Caco-2 (cell line): ENCODE data around the gene ATG13. TPM values are rescaled to one million over a fixed set of nuclear protein-coding genes. Genes with fewer than 3 reads are reported as not detected.

Experiments
- BruUV-seq: library from RNA; stranded (reverse); fragments of 400-500 nt; replicated peaks from 2 replicates; lab custom pipeline; 2021; lab: Mats Ljungman, UMichigan
- CTCF ChIA-PET: fragments of 300-600 bp; sonication (Branson Sonifier 250); formaldehyde crosslinking; loops from one replicate; lab custom pipeline; 2022; ENCODE audit warnings: antibody characterized with exemption; lab: Charles Lee
- POLR2A ChIA-PET: fragments of 300-600 bp; sonication (Branson Sonifier 250); formaldehyde crosslinking; loops from one replicate; lab custom pipeline; 2022; ENCODE audit warnings: antibody characterized with exemption; lab: Charles Lee
- DNase-seq, 2 experiments: peaks; one replicate each; pipeline versions ENCODE4 v3.0.0 to v3.0.0-alpha.2; 2020 to 2022
- H3K27me3 ChIP-seq: replicated peaks from 2 replicates; pipeline ENCODE4 v1.6.0; 2011; ENCODE audit warnings: low read length; ENCODE audit not compliant: control insufficient read depth, insufficient read depth
- H3K36me3 ChIP-seq: 2 replicates; pipeline ENCODE4 v1.5.1; 2011; ENCODE audit warnings: low read length; ENCODE audit not compliant: control insufficient read depth, insufficient read depth
- H3K4me1 ChIP-seq: fragments of 250-450 bp; sonication (Bioruptor Pico); 2 replicates; pipeline ENCODE4 v1.5.1; 2020; ENCODE audit warnings: mild to moderate bottlenecking
- H3K4me3 ChIP-seq: 2 replicates; pipeline ENCODE4 v1.5.1; 2011; ENCODE audit warnings: low read depth, mild to moderate bottlenecking, control low read depth, low read length
- H3K9me3 ChIP-seq: fragments of 250-450 bp; sonication (Bioruptor Pico); 2 replicates; pipeline ENCODE4 v1.5.1; 2020; ENCODE audit warnings: mild to moderate bottlenecking, moderate library complexity
- H3K27ac Mint-ChIP-seq: one replicate; pipeline ENCODE4 v1.8.0; 2022; ENCODE audit warnings: mixed read lengths; ENCODE audit not compliant: unreplicated experiment
- H3K27me3 Mint-ChIP-seq: one replicate; pipeline ENCODE4 v1.8.0; 2022; ENCODE audit warnings: mixed read lengths; ENCODE audit not compliant: insufficient read depth, unreplicated experiment
- H3K36me3 Mint-ChIP-seq: one replicate; pipeline ENCODE4 v1.8.0; 2022; ENCODE audit warnings: mild to moderate bottlenecking, mixed read lengths; ENCODE audit not compliant: insufficient read depth, unreplicated experiment
- H3K4me1 Mint-ChIP-seq: one replicate; pipeline ENCODE4 v1.8.0; 2022; ENCODE audit warnings: low read depth, mixed read lengths; ENCODE audit not compliant: unreplicated experiment
- H3K4me3 Mint-ChIP-seq: one replicate; pipeline ENCODE4 v1.8.0; 2022; ENCODE audit warnings: mild to moderate bottlenecking, moderate library complexity, mixed read lengths; ENCODE audit not compliant: unreplicated experiment
- H3K9me3 Mint-ChIP-seq: one replicate; pipeline ENCODE4 v1.8.0; 2022; ENCODE audit warnings: mixed read lengths; ENCODE audit not compliant: unreplicated experiment
- CTCF ChIP-seq, 2 experiments: fragments of 200-600 bp in 1 of 2; IDR thresholded peaks; 1 replicate in 1 of 2; 2 replicates in 1 of 2; pipeline versions ENCODE4 v1.5.1 to v1.8.0; 2011 to 2022; ENCODE audit warnings: antibody characterized with exemption in 1 of 2, control low read depth in 1 of 2, inconsistent platforms in 1 of 2, low read depth in 1 of 2, low read length in 1 of 2, mild to moderate bottlenecking in 1 of 2, moderate library complexity in 1 of 2; ENCODE audit not compliant: insufficient read depth in 1 of 2, severe bottlenecking in 1 of 2, unreplicated experiment in 1 of 2
- intact Hi-C: fragments of 100-400 bp; cut with micrococcal nuclease; formaldehyde crosslinking; loops from one replicate; pipeline ENCODE4 v1.10.0; 2022; ENCODE audit not compliant: unreplicated experiment
- total RNA-seq: library from RNA; stranded (reverse); gene quantifications from 2 replicates; pipeline ENCODE4 v1.2.3, GENCODE V29; 2022

ATG13 gene
- total RNA-seq, 1 experiment from 2014 or later, result 101 TPM

- BruUV-seq, result TSS peak; percentile 54
- intact Hi-C loops, result loop anchor here (1.0 kb wide), 2 partner anchors 24 to 39 kb away; partner anchors contain the start of genes ATG13 and HARBI1
- Mint-ChIP-seq H3K27me3 (no peaks in the 10 kb centered on the region), H3K4me3 (peak within 1 kb of the TSS; percentile 96), H3K36me3 (peaks cover 7% of the 10 kb centered on the region), H3K4me1 (peaks cover 24% of the 10 kb centered on the region), H3K9me3 (no peaks in the 10 kb centered on the region), H3K27ac (peak within 1 kb of the TSS; percentile 91)
- Histone ChIP-seq H3K4me3 (peak within 1 kb of the TSS; percentile 79), H3K4me1 (peaks cover 42% of the 10 kb centered on the region), H3K36me3 (no peaks in the 10 kb centered on the region), H3K9me3 (no peaks in the 10 kb centered on the region), H3K27me3 (no peaks in the 10 kb centered on the region)
- DNase-seq, result peak; percentile 93
- ChIA-PET POLR2A (interaction anchor here (0.6 to 2.2 kb wide), 9 partner anchors 18 to 123 kb away, joined by 3 to 11 read pairs (median 5); partner anchors contain the start of genes ARHGAP1, ATG13, HARBI1 and ZNF408), CTCF (interaction anchor here (1.4 kb wide), 1 partner anchor 104 kb away, joined by 5 read pairs; no protein-coding TSS in a partner anchor)
- no peak for TF ChIP-seq CTCF (IDR thresholded peaks at IDR 0.05; ENCODE audit: insufficient read depth in 1 of 2, low read depth in 1 of 2, low read length in 1 of 2, severe bottlenecking in 1 of 2, unreplicated experiment in 1 of 2)
These were observed 23.6 kb upstream of the ATG13 start, which contains the start of gene AMBRA1 for GRCh38 chr11:46593550-46594373. AMBRA1 (minus strand) TSS chr11:46594023; CDS start chr11:46548380, 45,643 bp downstream.

GRCh38 chr11:46594374-46594700 lies 23.0 kb upstream of the ATG13 start:
- no peaks in the 10 kb centered on the region for H3K9me3 Mint-ChIP-seq
- peaks cover 24% of the 10 kb centered on the region for H3K4me1 Mint-ChIP-seq
- TF ChIP-seq CTCF (IDR thresholded peaks at IDR 0.05; ENCODE audit: insufficient read depth in 1 of 2, low read depth in 1 of 2, low read length in 1 of 2, severe bottlenecking in 1 of 2, unreplicated experiment in 1 of 2), result no peak
- H3K27me3 ChIP-seq, result no peaks in the 10 kb centered on the region
- POLR2A ChIA-PET, result interaction anchor here (0.6 to 2.2 kb wide), 9 partner anchors 17 to 124 kb away, joined by 3 to 11 read pairs (median 5); partner anchors contain the start of genes ARHGAP1, ATG13, HARBI1 and ZNF408
- peak overlapping the region; percentile 91 for H3K27ac Mint-ChIP-seq
- peak overlapping the region; percentile 96 for H3K4me3 Mint-ChIP-seq
- CTCF ChIA-PET, result interaction anchor here (1.4 kb wide), 1 partner anchor 104 kb away, joined by 5 read pairs; no protein-coding TSS in a partner anchor
- H3K36me3 Mint-ChIP-seq, result peaks cover 7% of the 10 kb centered on the region
- peak overlapping the region; percentile 79 for H3K4me3 ChIP-seq
- H3K36me3 ChIP-seq, result no peaks in the 10 kb centered on the region
- peaks cover 42% of the 10 kb centered on the region for H3K4me1 ChIP-seq
- intact Hi-C loops, result loop anchor here (1.0 kb wide), 2 partner anchors 23 to 40 kb away; partner anchors contain the start of genes ATG13 and HARBI1
- BruUV-seq, result no TSS peak
- DNase-seq, result no peak
- H3K27me3 Mint-ChIP-seq, result no peaks in the 10 kb centered on the region
- H3K9me3 ChIP-seq, result no peaks in the 10 kb centered on the region

- Histone ChIP-seq H3K4me3 (no peak overlapping the region), H3K27me3 (no peaks in the 10 kb centered on the region), H3K36me3 (no peaks in the 10 kb centered on the region), H3K9me3 (no peaks in the 10 kb centered on the region), H3K4me1 (peaks cover 42% of the 10 kb centered on the region)
- peaks cover 24% of the 10 kb centered on the region for H3K4me1 Mint-ChIP-seq
- no peak for TF ChIP-seq CTCF (IDR thresholded peaks at IDR 0.05; ENCODE audit: insufficient read depth in 1 of 2, low read depth in 1 of 2, low read length in 1 of 2, severe bottlenecking in 1 of 2, unreplicated experiment in 1 of 2)
- H3K9me3 Mint-ChIP-seq, result no peaks in the 10 kb centered on the region
- peak overlapping the region; percentile 96 for H3K4me3 Mint-ChIP-seq
- ChIA-PET CTCF (no interaction called here), POLR2A (interaction anchor here (2.2 kb wide), 1 partner anchor 40 kb away, joined by 11 read pairs; no protein-coding TSS in a partner anchor)
- no peak for DNase-seq
- no peaks in the 10 kb centered on the region for H3K27me3 Mint-ChIP-seq
- peaks cover 7% of the 10 kb centered on the region for H3K36me3 Mint-ChIP-seq
- no TSS peak for BruUV-seq
- H3K27ac Mint-ChIP-seq, result no peak overlapping the region
- intact Hi-C loops, result loop anchor here (1.0 kb wide), 2 partner anchors 23 to 40 kb away; partner anchors contain the start of genes ATG13 and HARBI1
These were observed 22.6 kb upstream of the ATG13 start for GRCh38 chr11:46594785-46595184.
